HEK293 (cell line): ENCODE data around the gene BIN1.

Experiments used
- CTCF ChIA-PET: fragments of 350-600 bp; formaldehyde crosslinking; extraction: SDS; loops from one replicate; lab custom pipeline; 2021; ENCODE audit warnings: antibody characterized with exemption; lab: Yijun Ruan, JAX
- POLR2A ChIA-PET: fragments of 300-600 bp; formaldehyde crosslinking; extraction: SDS; loops from one replicate; lab custom pipeline; 2020; ENCODE audit warnings: antibody characterized with exemption, inconsistent platforms; lab: Yijun Ruan, JAX
- H3K27ac ChIP-seq: fragments of 200-500 bp; sonication (Bioruptor generic); 2 replicates; pipeline ENCODE4 v1.5.1; 2014; ENCODE audit warnings: low read depth, low read length, control low read depth, inconsistent platforms; ENCODE audit errors: extremely low read depth
- H3K36me3 ChIP-seq, 2 experiments: fragments of 200-500 bp in 1 of 2; sonication (Bioruptor generic) in 1 of 2; 1 replicate in 1 of 2; 2 replicates in 1 of 2; pipeline ENCODE4 v1.5.1; 2014 to 2017; ENCODE audit warnings: inconsistent platforms in 2 of 2, low read length in 2 of 2; ENCODE audit not compliant: control insufficient read depth in 2 of 2, insufficient read depth in 1 of 2
- H3K4me1 ChIP-seq: fragments of 200-500 bp; sonication (Bioruptor generic); 2 replicates; pipeline ENCODE4 v1.5.1; 2014; ENCODE audit warnings: mild to moderate bottlenecking, low read length, inconsistent platforms; ENCODE audit not compliant: control insufficient read depth, insufficient read depth
- H3K4me3 ChIP-seq: 2 replicates; pipeline ENCODE4 v1.5.1; 2011; ENCODE audit warnings: low read depth, mild to moderate bottlenecking, control low read depth, low read length, moderate library complexity
- H3K9me3 ChIP-seq: fragments of 200-500 bp; sonication (Bioruptor generic); 2 replicates; pipeline ENCODE4 v1.5.1; 2014; ENCODE audit warnings: low read depth, low read length, inconsistent platforms; ENCODE audit not compliant: control insufficient read depth, insufficient read depth
- EGR2 ChIP-seq: fragments of 450-650 bp; formaldehyde crosslinking; IDR thresholded peaks from 2 replicates; pipeline ENCODE4 v1.5.1; 2016; ENCODE audit warnings: low read depth, missing biosample characterization, missing genetic modification characterization
- GFI1B ChIP-seq: fragments of 450-650 bp; formaldehyde crosslinking; IDR thresholded peaks from 2 replicates; pipeline ENCODE4 v1.5.1; 2016; ENCODE audit warnings: missing biosample characterization, missing genetic modification characterization
- SCRT2 ChIP-seq: fragments of 450-650 bp; formaldehyde crosslinking; IDR thresholded peaks from 2 replicates; pipeline ENCODE4 v1.5.1; 2016; ENCODE audit warnings: missing biosample characterization, missing genetic modification characterization
- ZBTB21 ChIP-seq: fragments of 450-650 bp; formaldehyde crosslinking; IDR thresholded peaks from 2 replicates; pipeline ENCODE4 v1.5.1; 2017; ENCODE audit warnings: missing biosample characterization, missing genetic modification characterization
- ZNF132 ChIP-seq: fragments of 450-650 bp; formaldehyde crosslinking; IDR thresholded peaks from 2 replicates; pipeline ENCODE4 v1.5.1; 2017; ENCODE audit warnings: missing biosample characterization, missing genetic modification characterization, borderline replicate concordance
- ZNF16 ChIP-seq: fragments of 450-650 bp; formaldehyde crosslinking; IDR thresholded peaks from 2 replicates; pipeline ENCODE4 v1.5.1; 2016; ENCODE audit warnings: low read depth, missing biosample characterization, missing genetic modification characterization
- ZNF174 ChIP-seq: fragments of 450-650 bp; formaldehyde crosslinking; IDR thresholded peaks from 2 replicates; pipeline ENCODE4 v1.5.0; 2017; ENCODE audit warnings: missing biosample characterization, mild to moderate bottlenecking, missing genetic modification characterization
- ZNF175 ChIP-seq: fragments of 450-650 bp; formaldehyde crosslinking; IDR thresholded peaks from 2 replicates; pipeline ENCODE4 v1.5.1; 2016; ENCODE audit warnings: missing biosample characterization, missing genetic modification characterization
- ZNF266 ChIP-seq: fragments of 450-650 bp; formaldehyde crosslinking; IDR thresholded peaks from 2 replicates; pipeline ENCODE4 v1.5.1; 2016; ENCODE audit warnings: missing biosample characterization, missing genetic modification characterization, low read depth
- ZNF354C ChIP-seq: fragments of 450-650 bp; formaldehyde crosslinking; IDR thresholded peaks from 2 replicates; pipeline ENCODE4 v1.5.1; 2016; ENCODE audit warnings: missing biosample characterization, missing genetic modification characterization, low read depth, borderline replicate concordance
- ZNF433 ChIP-seq: fragments of 450-650 bp; formaldehyde crosslinking; IDR thresholded peaks from 2 replicates; pipeline ENCODE4 v1.5.1; 2016; ENCODE audit warnings: missing biosample characterization, missing genetic modification characterization, low read depth
- ZNF48 ChIP-seq: fragments of 450-650 bp; formaldehyde crosslinking; IDR thresholded peaks from 2 replicates; pipeline ENCODE4 v1.5.1; 2016; ENCODE audit warnings: missing biosample characterization, missing genetic modification characterization
- ZNF501 ChIP-seq: fragments of 450-650 bp; formaldehyde crosslinking; IDR thresholded peaks from 2 replicates; pipeline ENCODE4 v1.5.1; 2016; ENCODE audit warnings: missing biosample characterization, missing genetic modification characterization
- ZNF549 ChIP-seq: fragments of 450-650 bp; IDR thresholded peaks from 2 replicates; pipeline ENCODE4 v1.5.1; 2018; ENCODE audit warnings: missing biosample characterization, missing genetic modification characterization, mild to moderate bottlenecking, inconsistent platforms, moderate library complexity
- ZNF561 ChIP-seq: fragments of 450-650 bp; IDR thresholded peaks from 2 replicates; pipeline ENCODE4 v1.5.1; 2018; ENCODE audit warnings: missing biosample characterization, missing genetic modification characterization, borderline replicate concordance
- ZNF610 ChIP-seq: fragments of 450-650 bp; formaldehyde crosslinking; IDR thresholded peaks from 2 replicates; pipeline ENCODE4 v1.5.1; 2016; ENCODE audit warnings: missing biosample characterization, missing genetic modification characterization, borderline replicate concordance
- ZNF621 ChIP-seq: fragments of 450-650 bp; formaldehyde crosslinking; IDR thresholded peaks from 2 replicates; pipeline ENCODE4 v1.5.1; 2017; ENCODE audit warnings: missing biosample characterization, missing genetic modification characterization
- ZNF654 ChIP-seq: fragments of 450-650 bp; formaldehyde crosslinking; IDR thresholded peaks from 2 replicates; pipeline ENCODE4 v1.5.1; 2016; ENCODE audit warnings: low read depth, missing biosample characterization, missing genetic modification characterization
- ZNF670 ChIP-seq: fragments of 450-650 bp; formaldehyde crosslinking; IDR thresholded peaks from 2 replicates; pipeline ENCODE4 v1.5.1; 2016; ENCODE audit warnings: missing biosample characterization, missing genetic modification characterization, low read depth
- ZNF768 ChIP-seq: fragments of 450-650 bp; formaldehyde crosslinking; IDR thresholded peaks from 2 replicates; pipeline ENCODE4 v1.5.1; 2018; ENCODE audit warnings: missing biosample characterization, mild to moderate bottlenecking, missing genetic modification characterization
- ZSCAN16 ChIP-seq: fragments of 450-650 bp; formaldehyde crosslinking; IDR thresholded peaks from 2 replicates; pipeline ENCODE4 v1.5.1; 2016; ENCODE audit warnings: missing biosample characterization, missing genetic modification characterization
- TF ChIP-seq, protein P1 (sequence below): fragments of 450-650 bp; formaldehyde crosslinking; IDR thresholded peaks from 2 replicates; pipeline ENCODE4 v1.5.1; 2016; ENCODE audit warnings: missing biosample characterization, missing genetic modification characterization
- TF ChIP-seq, protein P2 (sequence below): fragments of 450-650 bp; formaldehyde crosslinking; IDR thresholded peaks from 2 replicates; pipeline ENCODE4 v1.5.1; 2017; ENCODE audit warnings: missing biosample characterization, missing genetic modification characterization
- TF ChIP-seq, protein P3 (sequence below): fragments of 450-650 bp; formaldehyde crosslinking; IDR thresholded peaks from 2 replicates; pipeline ENCODE4 v1.5.1; 2017; ENCODE audit warnings: missing biosample characterization, missing genetic modification characterization
- TF ChIP-seq, protein P4 (sequence below): fragments of 450-650 bp; formaldehyde crosslinking; IDR thresholded peaks from 2 replicates; pipeline ENCODE4 v1.5.1; 2016; ENCODE audit warnings: missing biosample characterization, missing genetic modification characterization
- TF ChIP-seq, protein P5 (sequence below): fragments of 450-650 bp; formaldehyde crosslinking; optimal IDR thresholded peaks from 2 replicates; pipeline ENCODE3; 2016; ENCODE audit warnings: missing biosample characterization, mild to moderate bottlenecking, missing genetic modification characterization

Gene BIN1, protein sequence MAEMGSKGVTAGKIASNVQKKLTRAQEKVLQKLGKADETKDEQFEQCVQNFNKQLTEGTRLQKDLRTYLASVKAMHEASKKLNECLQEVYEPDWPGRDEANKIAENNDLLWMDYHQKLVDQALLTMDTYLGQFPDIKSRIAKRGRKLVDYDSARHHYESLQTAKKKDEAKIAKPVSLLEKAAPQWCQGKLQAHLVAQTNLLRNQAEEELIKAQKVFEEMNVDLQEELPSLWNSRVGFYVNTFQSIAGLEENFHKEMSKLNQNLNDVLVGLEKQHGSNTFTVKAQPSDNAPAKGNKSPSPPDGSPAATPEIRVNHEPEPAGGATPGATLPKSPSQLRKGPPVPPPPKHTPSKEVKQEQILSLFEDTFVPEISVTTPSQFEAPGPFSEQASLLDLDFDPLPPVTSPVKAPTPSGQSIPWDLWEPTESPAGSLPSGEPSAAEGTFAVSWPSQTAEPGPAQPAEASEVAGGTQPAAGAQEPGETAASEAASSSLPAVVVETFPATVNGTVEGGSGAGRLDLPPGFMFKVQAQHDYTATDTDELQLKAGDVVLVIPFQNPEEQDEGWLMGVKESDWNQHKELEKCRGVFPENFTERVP

DNA sequence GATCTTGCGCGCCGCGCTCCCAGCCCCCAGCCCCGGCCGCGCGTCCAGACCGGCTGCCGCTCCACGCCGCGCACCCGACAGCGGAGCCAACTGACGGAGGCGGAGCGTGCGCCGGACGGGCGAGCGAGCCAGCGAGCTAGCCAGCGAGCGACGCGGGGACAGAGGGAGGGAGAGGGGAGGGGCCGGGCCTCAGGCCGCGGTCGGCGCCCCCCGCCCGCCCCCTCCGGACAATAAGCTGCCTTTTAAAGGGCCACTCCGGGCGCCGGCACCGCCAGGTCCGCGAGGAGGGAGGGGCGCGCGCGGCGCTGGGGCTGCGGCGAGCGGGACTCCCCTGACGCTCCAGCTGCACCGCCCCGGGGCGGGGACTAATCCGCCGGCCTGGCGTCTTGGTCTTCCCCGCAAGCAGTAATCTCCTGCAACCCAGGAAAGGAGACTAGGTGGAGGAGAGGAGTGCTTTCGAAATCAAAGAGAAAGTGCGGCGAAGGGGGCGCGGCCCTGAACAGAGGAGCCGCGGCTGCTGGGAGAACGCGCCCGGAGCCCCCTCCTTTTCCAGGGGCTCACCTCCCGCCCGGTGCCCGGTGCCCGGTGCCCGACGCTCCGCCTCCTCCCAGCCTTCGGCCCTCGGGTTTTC is at the start of gene BIN1:
Gene BIN1, minus strand, starts transcription at position 164 of the 631 bp plus-strand sequence. CDS start 211 bp downstream, outside the sequence.
- H3K9me3 ChIP-seq: no peaks in the 10 kb centered on the region
- no peaks in the 10 kb centered on the region for H3K36me3 ChIP-seq
- CTCF ChIA-PET: interaction anchor here (1.2 kb wide), 1 partner anchor 10 kb away, joined by 3 read pairs; no protein-coding TSS in a partner anchor
- no peak within 1 kb of the TSS; the same call in 1 of the 2 replicates for H3K27ac ChIP-seq
- POLR2A ChIA-PET: no interaction called here
- no peaks in the 10 kb centered on the region for H3K4me1 ChIP-seq
- H3K4me3 ChIP-seq: peak within 1 kb of the TSS; percentile 50
- TF ChIP-seq ZNF433 (no peak), ZNF610 (tag by site-specific recombination) (no peak), ZNF16 (tag by site-specific recombination) (no peak), ZNF132 (tag by site-specific recombination) (no peak), ZSCAN16 (tag by site-specific recombination) (no peak), SCRT2 (tag by site-specific recombination) (no peak), ZNF561 (no peak), ZNF174 (tag by site-specific recombination) (no peak), ZNF549 (tag by site-specific recombination) (no peak), ZNF266 (no peak), ZNF501 (tag by site-specific recombination) (no peak), ZNF354C (tag by site-specific recombination) (no peak), ZNF175 (tag by site-specific recombination) (no peak), ZNF670 (no peak), ZNF621 (tag by site-specific recombination) (no peak), ZNF48 (tag by site-specific recombination) (no peak), ZNF768 (no peak), GFI1B (no peak), ZNF654 (tag by site-specific recombination) (no peak), EGR2 (tag by site-specific recombination) (no peak), ZBTB21 (tag by site-specific recombination) (no peak)
- TF ChIP-seq, protein P1, sequence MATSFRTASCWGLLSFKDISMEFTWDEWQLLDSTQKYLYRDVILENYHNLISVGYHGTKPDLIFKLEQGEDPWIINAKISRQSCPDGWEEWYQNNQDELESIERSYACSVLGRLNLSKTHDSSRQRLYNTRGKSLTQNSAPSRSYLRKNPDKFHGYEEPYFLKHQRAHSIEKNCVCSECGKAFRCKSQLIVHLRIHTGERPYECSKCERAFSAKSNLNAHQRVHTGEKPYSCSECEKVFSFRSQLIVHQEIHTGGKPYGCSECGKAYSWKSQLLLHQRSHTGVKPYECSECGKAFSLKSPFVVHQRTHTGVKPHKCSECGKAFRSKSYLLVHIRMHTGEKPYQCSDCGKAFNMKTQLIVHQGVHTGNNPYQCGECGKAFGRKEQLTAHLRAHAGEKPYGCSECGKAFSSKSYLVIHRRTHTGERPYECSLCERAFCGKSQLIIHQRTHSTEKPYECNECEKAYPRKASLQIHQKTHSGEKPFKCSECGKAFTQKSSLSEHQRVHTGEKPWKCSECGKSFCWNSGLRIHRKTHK (tag by site-specific recombination): no peak
- TF ChIP-seq, protein P2, sequence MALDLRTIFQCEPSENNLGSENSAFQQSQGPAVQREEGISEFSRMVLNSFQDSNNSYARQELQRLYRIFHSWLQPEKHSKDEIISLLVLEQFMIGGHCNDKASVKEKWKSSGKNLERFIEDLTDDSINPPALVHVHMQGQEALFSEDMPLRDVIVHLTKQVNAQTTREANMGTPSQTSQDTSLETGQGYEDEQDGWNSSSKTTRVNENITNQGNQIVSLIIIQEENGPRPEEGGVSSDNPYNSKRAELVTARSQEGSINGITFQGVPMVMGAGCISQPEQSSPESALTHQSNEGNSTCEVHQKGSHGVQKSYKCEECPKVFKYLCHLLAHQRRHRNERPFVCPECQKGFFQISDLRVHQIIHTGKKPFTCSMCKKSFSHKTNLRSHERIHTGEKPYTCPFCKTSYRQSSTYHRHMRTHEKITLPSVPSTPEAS (tag by site-specific recombination): no peak
- TF ChIP-seq, protein P3, sequence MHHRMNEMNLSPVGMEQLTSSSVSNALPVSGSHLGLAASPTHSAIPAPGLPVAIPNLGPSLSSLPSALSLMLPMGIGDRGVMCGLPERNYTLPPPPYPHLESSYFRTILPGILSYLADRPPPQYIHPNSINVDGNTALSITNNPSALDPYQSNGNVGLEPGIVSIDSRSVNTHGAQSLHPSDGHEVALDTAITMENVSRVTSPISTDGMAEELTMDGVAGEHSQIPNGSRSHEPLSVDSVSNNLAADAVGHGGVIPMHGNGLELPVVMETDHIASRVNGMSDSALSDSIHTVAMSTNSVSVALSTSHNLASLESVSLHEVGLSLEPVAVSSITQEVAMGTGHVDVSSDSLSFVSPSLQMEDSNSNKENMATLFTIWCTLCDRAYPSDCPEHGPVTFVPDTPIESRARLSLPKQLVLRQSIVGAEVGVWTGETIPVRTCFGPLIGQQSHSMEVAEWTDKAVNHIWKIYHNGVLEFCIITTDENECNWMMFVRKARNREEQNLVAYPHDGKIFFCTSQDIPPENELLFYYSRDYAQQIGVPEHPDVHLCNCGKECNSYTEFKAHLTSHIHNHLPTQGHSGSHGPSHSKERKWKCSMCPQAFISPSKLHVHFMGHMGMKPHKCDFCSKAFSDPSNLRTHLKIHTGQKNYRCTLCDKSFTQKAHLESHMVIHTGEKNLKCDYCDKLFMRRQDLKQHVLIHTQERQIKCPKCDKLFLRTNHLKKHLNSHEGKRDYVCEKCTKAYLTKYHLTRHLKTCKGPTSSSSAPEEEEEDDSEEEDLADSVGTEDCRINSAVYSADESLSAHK (tag by site-specific recombination): no peak
- TF ChIP-seq, protein P4, sequence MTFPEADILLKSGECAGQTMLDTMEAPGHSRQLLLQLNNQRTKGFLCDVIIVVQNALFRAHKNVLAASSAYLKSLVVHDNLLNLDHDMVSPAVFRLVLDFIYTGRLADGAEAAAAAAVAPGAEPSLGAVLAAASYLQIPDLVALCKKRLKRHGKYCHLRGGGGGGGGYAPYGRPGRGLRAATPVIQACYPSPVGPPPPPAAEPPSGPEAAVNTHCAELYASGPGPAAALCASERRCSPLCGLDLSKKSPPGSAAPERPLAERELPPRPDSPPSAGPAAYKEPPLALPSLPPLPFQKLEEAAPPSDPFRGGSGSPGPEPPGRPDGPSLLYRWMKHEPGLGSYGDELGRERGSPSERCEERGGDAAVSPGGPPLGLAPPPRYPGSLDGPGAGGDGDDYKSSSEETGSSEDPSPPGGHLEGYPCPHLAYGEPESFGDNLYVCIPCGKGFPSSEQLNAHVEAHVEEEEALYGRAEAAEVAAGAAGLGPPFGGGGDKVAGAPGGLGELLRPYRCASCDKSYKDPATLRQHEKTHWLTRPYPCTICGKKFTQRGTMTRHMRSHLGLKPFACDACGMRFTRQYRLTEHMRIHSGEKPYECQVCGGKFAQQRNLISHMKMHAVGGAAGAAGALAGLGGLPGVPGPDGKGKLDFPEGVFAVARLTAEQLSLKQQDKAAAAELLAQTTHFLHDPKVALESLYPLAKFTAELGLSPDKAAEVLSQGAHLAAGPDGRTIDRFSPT (tag by site-specific recombination): no peak
- TF ChIP-seq, protein P5, sequence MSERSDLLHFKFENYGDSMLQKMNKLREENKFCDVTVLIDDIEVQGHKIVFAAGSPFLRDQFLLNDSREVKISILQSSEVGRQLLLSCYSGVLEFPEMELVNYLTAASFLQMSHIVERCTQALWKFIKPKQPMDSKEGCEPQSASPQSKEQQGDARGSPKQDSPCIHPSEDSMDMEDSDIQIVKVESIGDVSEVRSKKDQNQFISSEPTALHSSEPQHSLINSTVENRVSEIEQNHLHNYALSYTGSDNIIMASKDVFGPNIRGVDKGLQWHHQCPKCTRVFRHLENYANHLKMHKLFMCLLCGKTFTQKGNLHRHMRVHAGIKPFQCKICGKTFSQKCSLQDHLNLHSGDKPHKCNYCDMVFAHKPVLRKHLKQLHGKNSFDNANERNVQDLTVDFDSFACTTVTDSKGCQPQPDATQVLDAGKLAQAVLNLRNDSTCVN (tag by site-specific recombination): peak; percentile 67
